HepG2 (cell line): ENCODE results near the gene VSIR. TPM values are rescaled to one million over a fixed set of nuclear protein-coding genes. Genes with fewer than 3 reads are reported as not detected.

Experiments used
- ATAC-seq: fragments of 200-7000 bp; cut with Tn5 transposase; 3 replicates; pipeline ENCODE4 v1.9.1; 2020; ENCODE audit warnings: mild to moderate bottlenecking, moderate library complexity
- BruUV-seq: library from RNA; stranded (reverse); fragments of 400-500 nt; replicated peaks from 2 replicates; lab custom pipeline; 2021; lab: Mats Ljungman, UMichigan
- CTCF ChIA-PET: fragments of 300-600 bp; formaldehyde crosslinking; extraction: SDS; loops from one replicate; lab custom pipeline; 2021; ENCODE audit warnings: low total read pairs, inconsistent platforms, low intra/inter-chr PET ratio; lab: Yijun Ruan, JAX
- POLR2A ChIA-PET: fragments of 350-600 bp; sonication (Branson Sonifier 250); formaldehyde crosslinking; loops from one replicate; lab custom pipeline; 2020; ENCODE audit warnings: antibody characterized with exemption, inconsistent platforms; lab: Yijun Ruan, JAX
- DNase-seq: peaks from one replicate; pipeline ENCODE4 v3.0.0-alpha.2; 2015; ENCODE audit warnings: low spot score
- FAIRE-seq: peaks from 3 replicates; lab custom pipeline; 2011; peaks lifted over from hg19 to GRCh38; lab: Jason Lieb, UNC
- H2AFZ ChIP-seq: one replicate; pipeline ENCODE4 v1.6.1; 2011; ENCODE audit warnings: low read length, inconsistent platforms
- H3K27ac ChIP-seq: fragments of 300-600 bp; 3 replicates; pipeline ENCODE4 v1.8.0; 2011; ENCODE audit warnings: mixed run types, mild to moderate bottlenecking, mixed read lengths, low read length, inconsistent platforms; ENCODE audit not compliant: insufficient read depth; ENCODE audit errors: extremely low read length
- H3K27me3 ChIP-seq, 2 experiments: fragments of 200-600 bp in 1 of 2; 2 replicates in 1 of 2; 3 replicates in 1 of 2; pipeline versions ENCODE4 v1.6.0 to v1.8.0; 2011; ENCODE audit warnings: low read length in 2 of 2, mild to moderate bottlenecking in 2 of 2, moderate library complexity in 2 of 2, inconsistent platforms in 1 of 2; ENCODE audit not compliant: insufficient read depth in 2 of 2, control insufficient read depth in 1 of 2
- H3K36me3 ChIP-seq, 2 experiments: fragments of 200-600 bp in 1 of 2; replicated peaks in 1 of 2; 2 replicates in 1 of 2; 3 replicates in 1 of 2; pipeline versions ENCODE4 v1.5.1 to v1.8.0; 2011; ENCODE audit warnings: low read length in 2 of 2, inconsistent platforms in 1 of 2; ENCODE audit not compliant: insufficient read depth in 2 of 2, control insufficient read depth in 1 of 2
- H3K4me1 ChIP-seq: 2 replicates; pipeline ENCODE4 v1.5.1; 2012; ENCODE audit warnings: low read length, inconsistent platforms; ENCODE audit not compliant: insufficient read depth
- H3K4me2 ChIP-seq: 2 replicates; pipeline ENCODE4 v1.6.0; 2011; ENCODE audit warnings: low read depth, low read length, inconsistent platforms
- H3K4me3 ChIP-seq, 3 experiments: fragments of 200-600 bp in 1 of 3; sonication (generic), shearing (Covaris generic) in 1 of 3; replicated peaks in 1 of 3; 2 replicates each; pipeline ENCODE4 v1.5.1; 2011 to 2016; ENCODE audit warnings: low read length in 3 of 3, inconsistent platforms in 2 of 3, low read depth in 2 of 3, mild to moderate bottlenecking in 2 of 3, control low read depth in 1 of 3, mixed read lengths in 1 of 3; ENCODE audit not compliant: insufficient read depth in 1 of 3
- H3K79me2 ChIP-seq: one replicate; pipeline ENCODE4 v1.6.1; 2011; ENCODE audit warnings: low read length, inconsistent platforms; ENCODE audit not compliant: insufficient read depth
- H3K9ac ChIP-seq: 2 replicates; pipeline ENCODE4 v1.6.0; 2011; ENCODE audit warnings: mild to moderate bottlenecking, low read depth, low read length, inconsistent platforms; ENCODE audit not compliant: insufficient read depth
- H3K9me3 ChIP-seq: 2 replicates; pipeline ENCODE4 v1.5.1; 2012; ENCODE audit warnings: mild to moderate bottlenecking, low read length
- H4K20me1 ChIP-seq: 2 replicates; pipeline ENCODE4 v1.6.0; 2011; ENCODE audit warnings: inconsistent platforms, mild to moderate bottlenecking, low read length, moderate library complexity; ENCODE audit not compliant: insufficient read depth
- AKAP8 ChIP-seq: sonication (generic); formaldehyde crosslinking; IDR thresholded peaks from 2 replicates; pipeline ENCODE4 v1.5.1; 2020; ENCODE audit warnings: mild to moderate bottlenecking, missing genetic modification reagents
- CHD4 ChIP-seq: fragments of 200-600 bp; sonication (generic); IDR thresholded peaks from 2 replicates; pipeline ENCODE4 v1.7.0; 2017; ENCODE audit warnings: mild to moderate bottlenecking, low read length, borderline replicate concordance
- HNF4G ChIP-seq, 2 experiments: sonication (generic) in 1 of 2; formaldehyde crosslinking in 1 of 2; IDR thresholded peaks; 2 replicates each; pipeline versions ENCODE4 v1.4.0 to v1.6.1; 2011 to 2020; ENCODE audit warnings: borderline replicate concordance in 2 of 2, low read depth in 2 of 2, mild to moderate bottlenecking in 2 of 2, low read length in 1 of 2, missing genetic modification reagents in 1 of 2, moderate library complexity in 1 of 2
- ZNF33A ChIP-seq: sonication (generic); formaldehyde crosslinking; IDR thresholded peaks from 2 replicates; pipeline ENCODE4 v1.5.1; 2020; ENCODE audit warnings: missing genetic modification reagents, mild to moderate bottlenecking, moderate library complexity, borderline replicate concordance
- ZNF7 ChIP-seq: IDR thresholded peaks from 2 replicates; pipeline ENCODE4 v1.6.1; 2016; ENCODE audit warnings: missing biosample characterization, missing genetic modification reagents
- ZNF713 ChIP-seq: sonication (generic); formaldehyde crosslinking; IDR thresholded peaks from 2 replicates; pipeline ENCODE4 v1.4.0; 2020; ENCODE audit warnings: mild to moderate bottlenecking, missing genetic modification reagents
- WGBS: methylation state at CpG from one replicate; pipeline ENCODE4 v1.1.6; 2017; ENCODE audit warnings: low lambda C conversion rate; 5-methylcytosine and 5-hydroxymethylcytosine counted together
- in situ Hi-C: cut with HindIII; loops from 2 replicates; pipeline ENCODE4 v1.10.0; 2017; ENCODE audit warnings: low pct_unique_long_range_greater_than_20kb; ENCODE audit not compliant: extremely low pct_ligation_motif_present
- intact Hi-C: fragments of 100-400 bp; cut with micrococcal nuclease; formaldehyde crosslinking; loops from one replicate; pipeline ENCODE4 v1.10.0; 2022; ENCODE audit not compliant: unreplicated experiment
- polyA plus RNA-seq, 8 experiments: library from polyadenylated mRNA; depleted of rRNA in 3 of 8; stranded (reverse) in 7 of 8; unstranded in 1 of 8; fragments of >200 nt; fragmentation: Illumina TruSeq in 4 of 8; extraction: Trizol in 4 of 8; gene quantifications; 2 replicates each; pipeline versions ENCODE4 v1.2.1 to v1.2.3, GENCODE V29; 2011 to 2016; ENCODE audit warnings: low read depth in 4 of 8, missing spikeins in 1 of 8, mixed read lengths in 1 of 8; ENCODE audit not compliant: insufficient read depth in 1 of 8
- total RNA-seq, 5 experiments: library from RNA; depleted of rRNA; stranded (reverse); fragments of >200 nt; fragmentation: Illumina TruSeq; extraction: Trizol; gene quantifications; 2 replicates each; pipeline ENCODE4 v1.2.3, GENCODE V29; 2016; ENCODE audit warnings: low read depth in 1 of 5
- TF ChIP-seq, protein P1 (sequence below): IDR thresholded peaks from 2 replicates; pipeline ENCODE4 v1.6.1; 2016; ENCODE audit warnings: low read depth
- TF ChIP-seq, protein P2 (sequence below), 2 experiments: IDR thresholded peaks; 2 replicates each; pipeline ENCODE4 v1.6.1; 2011 to 2012; ENCODE audit warnings: low read length in 2 of 2, borderline replicate concordance in 1 of 2, low read depth in 1 of 2, mild to moderate bottlenecking in 1 of 2, moderate library complexity in 1 of 2
- TF ChIP-seq, protein P3 (sequence below), 2 experiments: sonication (generic) in 1 of 2; formaldehyde crosslinking in 1 of 2; IDR thresholded peaks; 2 replicates each; pipeline versions ENCODE4 v1.6.1 to v1.9.0; 2014 to 2022; ENCODE audit warnings: antibody characterized with exemption in 1 of 2, borderline replicate concordance in 1 of 2, inconsistent platforms in 1 of 2, low read depth in 1 of 2, missing genetic modification reagents in 1 of 2

VSIR gene
- total and polyA plus RNA-seq, 2 of the 13 experiments (the other 11 are each of a cell fraction or from before 2014, with no cell fraction given): 0.44 to 3.2 TPM

DNA sequence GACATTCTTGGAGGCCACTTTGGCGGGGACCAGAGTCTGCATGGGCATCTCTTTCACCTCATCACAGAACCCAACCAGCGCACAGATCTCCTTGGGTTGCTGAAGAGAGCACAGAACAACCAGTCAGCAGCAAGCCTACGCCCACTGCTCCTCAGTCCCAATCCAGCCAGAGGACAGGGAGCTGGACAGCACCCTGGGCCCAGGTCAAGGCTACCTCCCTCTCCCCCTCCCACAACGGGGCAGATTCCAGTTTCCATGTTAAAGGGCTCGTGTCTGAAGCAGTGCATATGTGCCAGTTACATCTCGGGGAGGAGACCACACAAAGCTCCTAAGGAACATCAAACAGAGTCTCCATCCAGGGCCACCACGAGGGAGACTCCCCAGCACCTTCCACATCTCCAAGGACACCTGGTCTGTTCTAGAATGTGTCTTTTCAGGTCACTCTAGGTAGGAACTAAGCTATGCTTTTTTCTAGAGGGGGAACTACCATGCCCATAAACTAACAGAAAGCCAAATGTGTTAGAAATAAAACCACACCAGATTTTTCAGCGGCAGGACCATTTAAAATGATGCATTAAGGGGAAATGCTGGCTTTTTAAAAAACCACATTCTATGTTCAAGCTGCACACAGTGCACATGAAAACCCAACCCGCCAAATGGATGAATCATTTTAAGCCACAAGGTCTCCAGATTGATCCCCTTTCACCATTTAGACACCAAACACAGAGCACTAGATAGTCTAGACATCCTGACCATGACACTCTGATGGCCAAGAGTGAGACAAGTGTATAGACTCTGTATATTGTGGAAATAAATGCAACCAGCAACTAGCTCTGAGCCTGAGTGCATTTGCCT is 48.8 kb upstream of the VSIR start:
- FAIRE-seq (no peak), ATAC-seq (no peak), DNase-seq (no peak)
- H3K36me3 ChIP-seq: peaks cover 58 to 96% of the 10 kb centered on the region in 2 experiments
- ChIA-PET POLR2A (no interaction called here), CTCF (no interaction called here)
- no TSS peak for BruUV-seq
- WGBS: 85% methylated on average over 5 of the region's 9 CpGs
- no peak overlapping the region for H2AFZ ChIP-seq
- H3K4me1 ChIP-seq: no peaks in the 10 kb centered on the region
- H3K9me3 ChIP-seq: no peaks in the 10 kb centered on the region
- H3K4me3 ChIP-seq: no peak overlapping the region
- H3K27me3 ChIP-seq: no peaks in the 10 kb centered on the region
- H3K4me2 ChIP-seq: no peak overlapping the region
- intact Hi-C loops: no loop called here
- H3K79me2 ChIP-seq: no peaks in the 10 kb centered on the region
- H3K9ac ChIP-seq: no peak overlapping the region
- H3K27ac ChIP-seq: no peak overlapping the region
- in situ Hi-C loops: no loop called here
- no peaks in the 10 kb centered on the region for H4K20me1 ChIP-seq
- TF ChIP-seq CHD4: no peak
- no peak for TF ChIP-seq HNF4G (IDR thresholded peaks at IDR 0.05; ENCODE audit: borderline replicate concordance, low read depth, low read length)
- TF ChIP-seq HNF4G (CRISPR knock-in tag; IDR thresholded peaks at IDR 0.05; ENCODE audit: borderline replicate concordance, low read depth): no peak
- no peak for TF ChIP-seq ZNF713 (CRISPR knock-in tag)
- TF ChIP-seq, protein P1, sequence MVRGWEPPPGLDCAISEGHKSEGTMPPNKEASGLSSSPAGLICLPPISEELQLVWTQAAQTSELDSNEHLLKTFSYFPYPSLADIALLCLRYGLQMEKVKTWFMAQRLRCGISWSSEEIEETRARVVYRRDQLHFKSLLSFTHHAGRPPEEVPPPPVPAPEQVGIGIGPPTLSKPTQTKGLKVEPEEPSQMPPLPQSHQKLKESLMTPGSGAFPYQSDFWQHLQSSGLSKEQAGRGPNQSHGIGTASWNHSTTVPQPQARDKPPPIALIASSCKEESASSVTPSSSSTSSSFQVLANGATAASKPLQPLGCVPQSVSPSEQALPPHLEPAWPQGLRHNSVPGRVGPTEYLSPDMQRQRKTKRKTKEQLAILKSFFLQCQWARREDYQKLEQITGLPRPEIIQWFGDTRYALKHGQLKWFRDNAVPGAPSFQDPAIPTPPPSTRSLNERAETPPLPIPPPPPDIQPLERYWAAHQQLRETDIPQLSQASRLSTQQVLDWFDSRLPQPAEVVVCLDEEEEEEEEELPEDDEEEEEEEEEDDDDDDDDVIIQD (CRISPR knock-in tag): no peak
- TF ChIP-seq ZNF7 (CRISPR knock-in tag): no peak
- TF ChIP-seq, protein P2, sequence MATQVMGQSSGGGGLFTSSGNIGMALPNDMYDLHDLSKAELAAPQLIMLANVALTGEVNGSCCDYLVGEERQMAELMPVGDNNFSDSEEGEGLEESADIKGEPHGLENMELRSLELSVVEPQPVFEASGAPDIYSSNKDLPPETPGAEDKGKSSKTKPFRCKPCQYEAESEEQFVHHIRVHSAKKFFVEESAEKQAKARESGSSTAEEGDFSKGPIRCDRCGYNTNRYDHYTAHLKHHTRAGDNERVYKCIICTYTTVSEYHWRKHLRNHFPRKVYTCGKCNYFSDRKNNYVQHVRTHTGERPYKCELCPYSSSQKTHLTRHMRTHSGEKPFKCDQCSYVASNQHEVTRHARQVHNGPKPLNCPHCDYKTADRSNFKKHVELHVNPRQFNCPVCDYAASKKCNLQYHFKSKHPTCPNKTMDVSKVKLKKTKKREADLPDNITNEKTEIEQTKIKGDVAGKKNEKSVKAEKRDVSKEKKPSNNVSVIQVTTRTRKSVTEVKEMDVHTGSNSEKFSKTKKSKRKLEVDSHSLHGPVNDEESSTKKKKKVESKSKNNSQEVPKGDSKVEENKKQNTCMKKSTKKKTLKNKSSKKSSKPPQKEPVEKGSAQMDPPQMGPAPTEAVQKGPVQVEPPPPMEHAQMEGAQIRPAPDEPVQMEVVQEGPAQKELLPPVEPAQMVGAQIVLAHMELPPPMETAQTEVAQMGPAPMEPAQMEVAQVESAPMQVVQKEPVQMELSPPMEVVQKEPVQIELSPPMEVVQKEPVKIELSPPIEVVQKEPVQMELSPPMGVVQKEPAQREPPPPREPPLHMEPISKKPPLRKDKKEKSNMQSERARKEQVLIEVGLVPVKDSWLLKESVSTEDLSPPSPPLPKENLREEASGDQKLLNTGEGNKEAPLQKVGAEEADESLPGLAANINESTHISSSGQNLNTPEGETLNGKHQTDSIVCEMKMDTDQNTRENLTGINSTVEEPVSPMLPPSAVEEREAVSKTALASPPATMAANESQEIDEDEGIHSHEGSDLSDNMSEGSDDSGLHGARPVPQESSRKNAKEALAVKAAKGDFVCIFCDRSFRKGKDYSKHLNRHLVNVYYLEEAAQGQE (IDR thresholded peaks at IDR 0.05; ENCODE audit: borderline replicate concordance in 1 of 2, low read depth in 1 of 2, low read length in 2 of 2): no peak
- TF ChIP-seq, protein P3, sequence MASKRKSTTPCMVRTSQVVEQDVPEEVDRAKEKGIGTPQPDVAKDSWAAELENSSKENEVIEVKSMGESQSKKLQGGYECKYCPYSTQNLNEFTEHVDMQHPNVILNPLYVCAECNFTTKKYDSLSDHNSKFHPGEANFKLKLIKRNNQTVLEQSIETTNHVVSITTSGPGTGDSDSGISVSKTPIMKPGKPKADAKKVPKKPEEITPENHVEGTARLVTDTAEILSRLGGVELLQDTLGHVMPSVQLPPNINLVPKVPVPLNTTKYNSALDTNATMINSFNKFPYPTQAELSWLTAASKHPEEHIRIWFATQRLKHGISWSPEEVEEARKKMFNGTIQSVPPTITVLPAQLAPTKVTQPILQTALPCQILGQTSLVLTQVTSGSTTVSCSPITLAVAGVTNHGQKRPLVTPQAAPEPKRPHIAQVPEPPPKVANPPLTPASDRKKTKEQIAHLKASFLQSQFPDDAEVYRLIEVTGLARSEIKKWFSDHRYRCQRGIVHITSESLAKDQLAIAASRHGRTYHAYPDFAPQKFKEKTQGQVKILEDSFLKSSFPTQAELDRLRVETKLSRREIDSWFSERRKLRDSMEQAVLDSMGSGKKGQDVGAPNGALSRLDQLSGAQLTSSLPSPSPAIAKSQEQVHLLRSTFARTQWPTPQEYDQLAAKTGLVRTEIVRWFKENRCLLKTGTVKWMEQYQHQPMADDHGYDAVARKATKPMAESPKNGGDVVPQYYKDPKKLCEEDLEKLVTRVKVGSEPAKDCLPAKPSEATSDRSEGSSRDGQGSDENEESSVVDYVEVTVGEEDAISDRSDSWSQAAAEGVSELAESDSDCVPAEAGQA (IDR thresholded peaks at IDR 0.05; ENCODE audit: low read depth): no peak
- TF ChIP-seq, protein P3 (CRISPR knock-in tag; IDR thresholded peaks at IDR 0.05; ENCODE audit: borderline replicate concordance): no peak
- no peak for TF ChIP-seq AKAP8 (CRISPR knock-in tag)
- TF ChIP-seq ZNF33A (CRISPR knock-in tag): no peak
